ENCODE data around the gene HTRA1. TPM values are rescaled to one million over a fixed set of nuclear protein-coding genes. Genes with fewer than 3 reads are reported as not detected.

HTRA1 gene
- total and polyA plus RNA-seq, 10 of the 15 experiments (the other 5 are each of a cell fraction or from before 2014, with no cell fraction given): 0.13 TPM; not detected in 9

DNA sequence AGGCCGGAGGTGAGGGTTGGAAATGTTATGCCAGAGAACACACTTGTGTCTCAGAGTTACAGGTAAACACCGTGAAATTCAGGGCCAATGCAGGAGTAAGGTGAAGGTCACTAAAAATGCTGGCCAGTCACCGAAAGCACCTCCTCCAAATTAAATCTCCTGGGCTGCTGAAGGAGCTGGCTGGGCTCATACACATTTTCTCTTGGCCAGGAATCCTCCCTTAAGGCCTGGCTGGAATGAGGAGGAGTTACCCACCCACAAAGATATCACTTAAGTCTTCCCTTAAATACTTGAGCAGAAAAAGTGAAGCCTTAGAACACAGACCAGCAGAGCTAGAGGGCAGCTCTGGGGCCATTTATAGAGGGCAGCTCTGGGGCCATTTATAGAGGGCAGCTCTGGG, 46.3 kb downstream of the HTRA1 start:
- ChIA-PET RAD21 (ENCODE audit: unreplicated experiment) (no interaction called here), SMC1A (ENCODE audit: uncharacterized antibody, unreplicated experiment) (no interaction called here), CTCF (no interaction called here), POLR2A (no interaction called here)
- ATAC-seq: no peak
- Histone ChIP-seq H4K20me1 (ENCODE audit: control insufficient read depth, insufficient read depth) (no peaks in the 10 kb centered on the region), H3K27me3 (replicated peaks in 1 of 2; ENCODE audit: control insufficient read depth in 2 of 2, insufficient read depth in 2 of 2, low read length in 1 of 2) (peaks cover 0 to 3% of the 10 kb centered on the region in 2 experiments; a peak in 2 of 4 replicates), H3K4me1 (ENCODE audit: control insufficient read depth, insufficient read depth, low read length) (no peaks in the 10 kb centered on the region), H3K9ac (ENCODE audit: control insufficient read depth, insufficient read depth, low read length) (no peak overlapping the region), H3K79me2 (ENCODE audit: control insufficient read depth, insufficient read depth, low read length) (no peaks in the 10 kb centered on the region), H3K4me2 (ENCODE audit: control insufficient read depth, insufficient read depth) (no peak overlapping the region), H2AFZ (ENCODE audit: control insufficient read depth, low read depth, low read length) (no peak overlapping the region), H3K9me3 (replicated peaks; ENCODE audit: control insufficient read depth, insufficient read depth, low read length) (no peaks in the 10 kb centered on the region), H3K27ac (ENCODE audit: control insufficient read depth, insufficient read depth) (no peak overlapping the region), H3K36me3 (ENCODE audit: control insufficient read depth in 2 of 2, insufficient read depth in 2 of 2, low read length in 1 of 2) (no peaks in the 10 kb centered on the region), H3K4me3 (no peak overlapping the region)
- intact Hi-C loops (cut with micrococcal nuclease; ENCODE audit: unreplicated experiment) (no loop called here), in situ Hi-C loops (cut with MboI) (no loop called here)
- TF ChIP-seq, protein P1, sequence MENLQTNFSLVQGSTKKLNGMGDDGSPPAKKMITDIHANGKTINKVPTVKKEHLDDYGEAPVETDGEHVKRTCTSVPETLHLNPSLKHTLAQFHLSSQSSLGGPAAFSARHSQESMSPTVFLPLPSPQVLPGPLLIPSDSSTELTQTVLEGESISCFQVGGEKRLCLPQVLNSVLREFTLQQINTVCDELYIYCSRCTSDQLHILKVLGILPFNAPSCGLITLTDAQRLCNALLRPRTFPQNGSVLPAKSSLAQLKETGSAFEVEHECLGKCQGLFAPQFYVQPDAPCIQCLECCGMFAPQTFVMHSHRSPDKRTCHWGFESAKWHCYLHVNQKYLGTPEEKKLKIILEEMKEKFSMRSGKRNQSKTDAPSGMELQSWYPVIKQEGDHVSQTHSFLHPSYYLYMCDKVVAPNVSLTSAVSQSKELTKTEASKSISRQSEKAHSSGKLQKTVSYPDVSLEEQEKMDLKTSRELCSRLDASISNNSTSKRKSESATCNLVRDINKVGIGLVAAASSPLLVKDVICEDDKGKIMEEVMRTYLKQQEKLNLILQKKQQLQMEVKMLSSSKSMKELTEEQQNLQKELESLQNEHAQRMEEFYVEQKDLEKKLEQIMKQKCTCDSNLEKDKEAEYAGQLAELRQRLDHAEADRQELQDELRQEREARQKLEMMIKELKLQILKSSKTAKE (IDR thresholded peaks at IDR 0.05; ENCODE audit: low read depth, poor library complexity, severe bottlenecking): no peak
- TF ChIP-seq NR2C1 (IDR thresholded peaks at IDR 0.05) (no peak), ZNF622 (IDR thresholded peaks at IDR 0.05) (no peak), RCOR1 (conservative IDR thresholded peaks at IDR 0.05; ENCODE audit: low read depth, low read length) (no peak), SMARCA5 (IDR thresholded peaks at IDR 0.05) (no peak), NRF1 (conservative IDR thresholded peaks at IDR 0.05; ENCODE audit: low read depth, low read length) (no peak), RB1 (IDR thresholded peaks at IDR 0.05; ENCODE audit: borderline replicate concordance) (no peak), KDM1A (IDR thresholded peaks at IDR 0.05; ENCODE audit: borderline replicate concordance) (no peak)
- TF ChIP-seq, protein P2, sequence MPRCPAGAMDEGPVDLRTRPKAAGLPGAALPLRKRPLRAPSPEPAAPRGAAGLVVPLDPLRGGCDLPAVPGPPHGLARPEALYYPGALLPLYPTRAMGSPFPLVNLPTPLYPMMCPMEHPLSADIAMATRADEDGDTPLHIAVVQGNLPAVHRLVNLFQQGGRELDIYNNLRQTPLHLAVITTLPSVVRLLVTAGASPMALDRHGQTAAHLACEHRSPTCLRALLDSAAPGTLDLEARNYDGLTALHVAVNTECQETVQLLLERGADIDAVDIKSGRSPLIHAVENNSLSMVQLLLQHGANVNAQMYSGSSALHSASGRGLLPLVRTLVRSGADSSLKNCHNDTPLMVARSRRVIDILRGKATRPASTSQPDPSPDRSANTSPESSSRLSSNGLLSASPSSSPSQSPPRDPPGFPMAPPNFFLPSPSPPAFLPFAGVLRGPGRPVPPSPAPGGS (IDR thresholded peaks at IDR 0.05; ENCODE audit: borderline replicate concordance, insufficient read depth, low read depth, low read length, poor library complexity, severe bottlenecking): no peak
- TF ChIP-seq, protein P3, sequence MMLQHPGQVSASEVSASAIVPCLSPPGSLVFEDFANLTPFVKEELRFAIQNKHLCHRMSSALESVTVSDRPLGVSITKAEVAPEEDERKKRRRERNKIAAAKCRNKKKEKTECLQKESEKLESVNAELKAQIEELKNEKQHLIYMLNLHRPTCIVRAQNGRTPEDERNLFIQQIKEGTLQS (IDR thresholded peaks at IDR 0.05; ENCODE audit: borderline replicate concordance, extremely low read depth, low read depth, low read length): no peak
- TF ChIP-seq, protein P4, sequence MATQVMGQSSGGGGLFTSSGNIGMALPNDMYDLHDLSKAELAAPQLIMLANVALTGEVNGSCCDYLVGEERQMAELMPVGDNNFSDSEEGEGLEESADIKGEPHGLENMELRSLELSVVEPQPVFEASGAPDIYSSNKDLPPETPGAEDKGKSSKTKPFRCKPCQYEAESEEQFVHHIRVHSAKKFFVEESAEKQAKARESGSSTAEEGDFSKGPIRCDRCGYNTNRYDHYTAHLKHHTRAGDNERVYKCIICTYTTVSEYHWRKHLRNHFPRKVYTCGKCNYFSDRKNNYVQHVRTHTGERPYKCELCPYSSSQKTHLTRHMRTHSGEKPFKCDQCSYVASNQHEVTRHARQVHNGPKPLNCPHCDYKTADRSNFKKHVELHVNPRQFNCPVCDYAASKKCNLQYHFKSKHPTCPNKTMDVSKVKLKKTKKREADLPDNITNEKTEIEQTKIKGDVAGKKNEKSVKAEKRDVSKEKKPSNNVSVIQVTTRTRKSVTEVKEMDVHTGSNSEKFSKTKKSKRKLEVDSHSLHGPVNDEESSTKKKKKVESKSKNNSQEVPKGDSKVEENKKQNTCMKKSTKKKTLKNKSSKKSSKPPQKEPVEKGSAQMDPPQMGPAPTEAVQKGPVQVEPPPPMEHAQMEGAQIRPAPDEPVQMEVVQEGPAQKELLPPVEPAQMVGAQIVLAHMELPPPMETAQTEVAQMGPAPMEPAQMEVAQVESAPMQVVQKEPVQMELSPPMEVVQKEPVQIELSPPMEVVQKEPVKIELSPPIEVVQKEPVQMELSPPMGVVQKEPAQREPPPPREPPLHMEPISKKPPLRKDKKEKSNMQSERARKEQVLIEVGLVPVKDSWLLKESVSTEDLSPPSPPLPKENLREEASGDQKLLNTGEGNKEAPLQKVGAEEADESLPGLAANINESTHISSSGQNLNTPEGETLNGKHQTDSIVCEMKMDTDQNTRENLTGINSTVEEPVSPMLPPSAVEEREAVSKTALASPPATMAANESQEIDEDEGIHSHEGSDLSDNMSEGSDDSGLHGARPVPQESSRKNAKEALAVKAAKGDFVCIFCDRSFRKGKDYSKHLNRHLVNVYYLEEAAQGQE (IDR thresholded peaks at IDR 0.05; ENCODE audit: low read depth, low read length): no peak
- BruUV-seq (replicated peaks): no TSS peak
- FAIRE-seq: no peak
- no peak for DNase-seq (ENCODE audit: low read depth, low spot score)
- 32% methylated on average over 3 of the region's 3 CpGs for WGBS (ENCODE audit: insufficient coverage, insufficient replicate concordance, low lambda C conversion rate, missing lambda C conversion rate)

Measured in GM12878 (cell line).